AG10803 (cell line): ENCODE results near the gene SORL1.

Source experiments
- DNase-seq: peaks from one replicate; pipeline ENCODE4 v3.0.0; 2010; ENCODE audit warnings: low read depth
- H3K4me3 ChIP-seq: 2 replicates; pipeline ENCODE4 v1.5.1; 2011; ENCODE audit warnings: mild to moderate bottlenecking, low read length, control low read depth
- CTCF ChIP-seq: conservative IDR thresholded peaks from 2 replicates; pipeline ENCODE4 v1.5.1; 2011; ENCODE audit warnings: mild to moderate bottlenecking, low read length, control low read depth, inconsistent platforms

Gene SORL1

GRCh38 chr11:121483805-121484480, 31.8 kb downstream of the SORL1 start:
- DNase-seq: no peak
- no peak overlapping the region for H3K4me3 ChIP-seq
- no peak for TF ChIP-seq CTCF

- no peak for TF ChIP-seq CTCF
- DNase-seq: no peak
- H3K4me3 ChIP-seq: no peak overlapping the region
Observed at GRCh38 chr11:121485216-121485615, 33.1 kb downstream of the SORL1 start.

- H3K4me3 ChIP-seq: no peak overlapping the region
- TF ChIP-seq CTCF: no peak
- DNase-seq: no peak
Observed at GRCh38 chr11:121486054-121486453, 33.9 kb downstream of the SORL1 start.

GRCh38 chr11:121487191-121487590, 35.1 kb downstream of the SORL1 start:
- no peak overlapping the region for H3K4me3 ChIP-seq
- no peak for TF ChIP-seq CTCF
- DNase-seq: no peak

- no peak for DNase-seq
- H3K4me3 ChIP-seq: no peak overlapping the region
- TF ChIP-seq CTCF: no peak
Observed at GRCh38 chr11:121488170-121488569, 36.1 kb downstream of the SORL1 start.

- no peak for TF ChIP-seq CTCF
- no peak overlapping the region for H3K4me3 ChIP-seq
- no peak for DNase-seq
Observed at GRCh38 chr11:121488641-121489040, 36.5 kb downstream of the SORL1 start.

GRCh38 chr11:121489823-121490222, 37.7 kb downstream of the SORL1 start:
- DNase-seq: no peak
- no peak overlapping the region for H3K4me3 ChIP-seq
- no peak for TF ChIP-seq CTCF
